ENCODE data around the gene RIMBP2. TPM values are rescaled to one million over a fixed set of nuclear protein-coding genes. Genes with fewer than 3 reads are reported as not detected.
"Not testable (repeated sequence)": the region's sequence is repeated elsewhere in the genome, so short reads cannot be mapped to it uniquely, and the experiment has no call there.

RIMBP2 gene
- total and polyA plus RNA-seq, 2 donors: 1.3 to 2.7 TPM

GRCh38 chr12:130689408-130690405 is 26.4 kb downstream of the RIMBP2 start:
- no peaks in the 10 kb centered on the region for H3K4me1 ChIP-seq (ENCODE audit: insufficient read depth)
- no peak overlapping the region for H3K4me3 ChIP-seq (ENCODE audit: low read depth, low read length)
- no peak overlapping the region for H3K27ac ChIP-seq (ENCODE audit: low read depth)
- 90% methylated on average over 24 of the region's 24 CpGs for WGBS
- DNase-seq (ENCODE audit: extremely low spot score): no peak
- H3K36me3 ChIP-seq (ENCODE audit: insufficient read depth): no peaks in the 10 kb centered on the region

- DNase-seq (ENCODE audit: extremely low spot score); H3K27ac ChIP-seq (ENCODE audit: low read depth); H3K36me3 ChIP-seq (ENCODE audit: insufficient read depth); H3K4me3 ChIP-seq (ENCODE audit: low read depth, low read length); H3K4me1 ChIP-seq (ENCODE audit: insufficient read depth): not testable (repeated sequence)
- WGBS: 86% methylated on average over 16 of the region's 16 CpGs
Measured at GRCh38 chr12:130688999-130689398, 27.1 kb downstream of the RIMBP2 start.

- DNase-seq (ENCODE audit: extremely low spot score): no peak
- Histone ChIP-seq H3K4me3 (ENCODE audit: low read depth, low read length) (no peak overlapping the region), H3K36me3 (ENCODE audit: insufficient read depth) (no peaks in the 10 kb centered on the region), H3K4me1 (ENCODE audit: insufficient read depth) (no peaks in the 10 kb centered on the region), H3K27ac (ENCODE audit: low read depth) (no peak overlapping the region)
- WGBS: 86% methylated on average over 20 of the region's 20 CpGs
Measured at GRCh38 chr12:130687796-130688778, 28.0 kb downstream of the RIMBP2 start.

- DNase-seq (ENCODE audit: extremely low spot score): no peak
- WGBS: 76% methylated on average over 10 of the region's 10 CpGs
Measured at GRCh38 chr12:130687190-130687589, 28.9 kb downstream of the RIMBP2 start.

GRCh38 chr12:130686511-130686991 is 29.5 kb downstream of the RIMBP2 start:
- Histone ChIP-seq H3K27ac (ENCODE audit: low read depth) (no peak overlapping the region), H3K4me1 (ENCODE audit: insufficient read depth) (no peaks in the 10 kb centered on the region), H3K36me3 (ENCODE audit: insufficient read depth) (no peaks in the 10 kb centered on the region), H3K4me3 (ENCODE audit: low read depth, low read length) (no peak overlapping the region)
- 66% methylated on average over 32 of the region's 32 CpGs for WGBS
- DNase-seq (ENCODE audit: extremely low spot score): no peak

More at GRCh38 chr12:130687190-130687589, 28.9 kb downstream of the RIMBP2 start:
- Histone ChIP-seq H3K27ac (ENCODE audit: low read depth) (no peak overlapping the region), H3K4me3 (ENCODE audit: low read depth, low read length) (no peak overlapping the region), H3K4me1 (ENCODE audit: insufficient read depth) (no peaks in the 10 kb centered on the region), H3K36me3 (ENCODE audit: insufficient read depth) (no peaks in the 10 kb centered on the region)

GRCh38 chr12:130685850-130686249 is 30.2 kb downstream of the RIMBP2 start:
- Histone ChIP-seq H3K4me3 (ENCODE audit: low read depth, low read length) (no peak overlapping the region), H3K36me3 (ENCODE audit: insufficient read depth) (no peaks in the 10 kb centered on the region), H3K27ac (ENCODE audit: low read depth) (no peak overlapping the region), H3K4me1 (ENCODE audit: insufficient read depth) (no peaks in the 10 kb centered on the region)
- no peak for DNase-seq (ENCODE audit: extremely low spot score)
- WGBS: 78% methylated on average over 15 of the region's 15 CpGs

- Histone ChIP-seq H3K36me3 (ENCODE audit: insufficient read depth) (no peaks in the 10 kb centered on the region), H3K27ac (ENCODE audit: low read depth) (no peak overlapping the region), H3K4me3 (ENCODE audit: low read depth, low read length) (no peak overlapping the region), H3K4me1 (ENCODE audit: insufficient read depth) (no peaks in the 10 kb centered on the region)
- no peak for DNase-seq (ENCODE audit: extremely low spot score)
- WGBS: 47% methylated on average over 14 of the region's 14 CpGs
Measured at GRCh38 chr12:130685250-130685787, 30.8 kb downstream of the RIMBP2 start.

- 57% methylated on average over 3 of the region's 3 CpGs for WGBS
- H3K4me3 ChIP-seq (ENCODE audit: low read depth, low read length): no peak overlapping the region
- no peaks in the 10 kb centered on the region for H3K36me3 ChIP-seq (ENCODE audit: insufficient read depth)
- no peak for DNase-seq (ENCODE audit: extremely low spot score)
- H3K4me1 ChIP-seq (ENCODE audit: insufficient read depth): no peaks in the 10 kb centered on the region
- H3K27ac ChIP-seq (ENCODE audit: low read depth): no peak overlapping the region
Measured at GRCh38 chr12:130683811-130684210, 32.3 kb downstream of the RIMBP2 start.

GRCh38 chr12:130683080-130683479 is 33.0 kb downstream of the RIMBP2 start:
- DNase-seq (ENCODE audit: extremely low spot score): no peak
- WGBS: 79% methylated on average over 7 of the region's 7 CpGs
- H3K36me3 ChIP-seq (ENCODE audit: insufficient read depth): no peaks in the 10 kb centered on the region
- no peak overlapping the region for H3K27ac ChIP-seq (ENCODE audit: low read depth)
- H3K4me1 ChIP-seq (ENCODE audit: insufficient read depth): no peaks in the 10 kb centered on the region
- H3K4me3 ChIP-seq (ENCODE audit: low read depth, low read length): no peak overlapping the region

- no peak overlapping the region for H3K4me3 ChIP-seq (ENCODE audit: low read depth, low read length)
- no peak for DNase-seq (ENCODE audit: extremely low spot score)
- WGBS: 70% methylated on average over 15 of the region's 15 CpGs
- no peaks in the 10 kb centered on the region for H3K36me3 ChIP-seq (ENCODE audit: insufficient read depth)
- no peak overlapping the region for H3K27ac ChIP-seq (ENCODE audit: low read depth)
- H3K4me1 ChIP-seq (ENCODE audit: insufficient read depth): no peaks in the 10 kb centered on the region
Measured at GRCh38 chr12:130680451-130680990, 35.6 kb downstream of the RIMBP2 start.

GRCh38 chr12:130677957-130678558 is 38.0 kb downstream of the RIMBP2 start:
- WGBS: 82% methylated on average over 23 of the region's 23 CpGs

GRCh38 chr12:130675791-130676190 is 40.3 kb downstream of the RIMBP2 start:
- Histone ChIP-seq H3K4me1 (ENCODE audit: insufficient read depth) (no peaks in the 10 kb centered on the region), H3K27ac (ENCODE audit: low read depth) (no peak overlapping the region), H3K36me3 (ENCODE audit: insufficient read depth) (no peaks in the 10 kb centered on the region), H3K4me3 (ENCODE audit: low read depth, low read length) (no peak overlapping the region)
- 94% methylated on average over 15 of the region's 15 CpGs for WGBS
- DNase-seq (ENCODE audit: extremely low spot score): no peak

More at GRCh38 chr12:130677957-130678558, 38.0 kb downstream of the RIMBP2 start:
- no peak for DNase-seq (ENCODE audit: extremely low spot score)
- Histone ChIP-seq H3K4me1 (ENCODE audit: insufficient read depth) (no peaks in the 10 kb centered on the region), H3K27ac (ENCODE audit: low read depth) (no peak overlapping the region), H3K36me3 (ENCODE audit: insufficient read depth) (no peaks in the 10 kb centered on the region), H3K4me3 (ENCODE audit: low read depth, low read length) (no peak overlapping the region)

Measured in urinary bladder (tissue), 4 donors.